Measurements from ENCODE around the gene NACC2.
A peak's percentile ranks its signal among the peaks of the same experiment; 100 is the strongest.

Gene NACC2

DNA sequence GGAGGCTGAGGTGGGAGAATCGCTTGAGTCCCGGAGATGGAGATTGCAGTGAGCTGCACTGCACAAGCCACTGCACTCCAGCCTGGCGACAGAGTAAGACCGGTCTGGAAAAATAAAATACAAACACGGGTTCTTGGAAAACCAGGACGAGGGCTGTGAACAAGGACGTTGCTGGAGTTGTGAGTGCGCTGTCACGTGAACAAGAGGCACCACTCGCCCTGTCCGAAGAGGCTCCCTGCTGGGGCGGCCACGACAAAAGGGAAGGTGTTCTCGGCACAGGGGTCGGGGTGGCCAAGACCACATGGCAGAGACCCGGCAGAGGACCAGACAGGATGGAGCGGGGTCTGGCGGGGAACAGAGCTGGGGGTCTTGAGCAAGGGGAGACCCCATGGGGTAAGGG is 103.3 kb downstream of the NACC2 start:
- no peak overlapping the region for H3K4me3 ChIP-seq (ENCODE audit: control insufficient read depth, low read depth, low read length)
- DNase-seq (ENCODE audit: low read depth), result no peak
- TF ChIP-seq, protein P1, sequence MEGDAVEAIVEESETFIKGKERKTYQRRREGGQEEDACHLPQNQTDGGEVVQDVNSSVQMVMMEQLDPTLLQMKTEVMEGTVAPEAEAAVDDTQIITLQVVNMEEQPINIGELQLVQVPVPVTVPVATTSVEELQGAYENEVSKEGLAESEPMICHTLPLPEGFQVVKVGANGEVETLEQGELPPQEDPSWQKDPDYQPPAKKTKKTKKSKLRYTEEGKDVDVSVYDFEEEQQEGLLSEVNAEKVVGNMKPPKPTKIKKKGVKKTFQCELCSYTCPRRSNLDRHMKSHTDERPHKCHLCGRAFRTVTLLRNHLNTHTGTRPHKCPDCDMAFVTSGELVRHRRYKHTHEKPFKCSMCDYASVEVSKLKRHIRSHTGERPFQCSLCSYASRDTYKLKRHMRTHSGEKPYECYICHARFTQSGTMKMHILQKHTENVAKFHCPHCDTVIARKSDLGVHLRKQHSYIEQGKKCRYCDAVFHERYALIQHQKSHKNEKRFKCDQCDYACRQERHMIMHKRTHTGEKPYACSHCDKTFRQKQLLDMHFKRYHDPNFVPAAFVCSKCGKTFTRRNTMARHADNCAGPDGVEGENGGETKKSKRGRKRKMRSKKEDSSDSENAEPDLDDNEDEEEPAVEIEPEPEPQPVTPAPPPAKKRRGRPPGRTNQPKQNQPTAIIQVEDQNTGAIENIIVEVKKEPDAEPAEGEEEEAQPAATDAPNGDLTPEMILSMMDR (conservative IDR thresholded peaks at IDR 0.05; ENCODE audit: control insufficient read depth, insufficient read depth, low read depth, low read length), result no peak

DNA sequence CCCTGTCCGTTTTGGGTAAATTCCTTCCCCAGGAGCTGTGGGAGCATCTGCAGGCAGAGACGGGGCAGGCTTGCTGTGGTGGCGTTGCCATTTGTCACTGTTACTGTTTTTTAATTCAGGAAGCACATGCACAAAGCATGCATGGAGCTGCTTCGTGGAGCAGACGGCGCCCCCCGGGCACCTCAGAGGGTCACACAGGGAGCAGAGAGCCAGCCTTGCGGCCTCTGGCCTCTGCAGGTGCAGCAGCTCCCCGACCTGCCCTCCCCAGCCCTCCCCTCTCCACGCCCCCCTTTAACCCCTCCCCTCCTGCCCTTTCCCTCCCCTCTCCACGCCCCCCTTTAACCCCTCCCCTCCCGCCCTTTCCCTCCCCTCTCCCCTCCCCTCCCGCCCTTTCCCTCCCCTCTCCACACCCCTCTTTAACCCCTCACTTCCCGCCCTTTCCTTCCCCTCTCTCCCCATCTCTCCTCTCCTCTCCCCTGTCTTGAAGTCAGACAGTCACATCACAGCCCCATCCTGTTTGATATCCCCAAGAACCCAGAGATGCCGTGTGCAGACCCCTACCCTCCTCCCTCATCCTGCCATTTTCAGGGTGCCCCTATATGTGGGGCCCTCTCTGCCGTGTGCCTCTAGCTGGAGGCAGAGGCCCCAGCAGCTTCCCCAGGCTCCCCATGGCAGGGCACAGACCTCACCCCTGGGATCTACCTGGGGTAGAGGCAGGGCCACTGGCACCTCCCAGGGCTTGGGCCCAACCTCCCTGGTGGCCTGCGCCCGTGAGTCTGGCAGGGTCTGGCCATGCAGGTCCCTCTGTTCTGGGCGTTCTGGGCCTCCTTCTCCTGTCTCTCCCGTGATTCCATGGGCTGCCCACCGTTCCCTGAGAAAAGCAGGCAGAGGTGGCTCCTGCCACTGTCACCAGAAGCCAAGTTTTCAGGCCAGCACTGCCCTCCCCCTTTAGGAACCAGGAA is 104.3 kb downstream of the NACC2 start:
- H3K4me3 ChIP-seq (ENCODE audit: control insufficient read depth, low read depth, low read length), result no peak overlapping the region
- DNase-seq (ENCODE audit: low read depth), result peak; percentile 67
- TF ChIP-seq, protein P1 (conservative IDR thresholded peaks at IDR 0.05; ENCODE audit: control insufficient read depth, insufficient read depth, low read depth, low read length), result no peak

DNA sequence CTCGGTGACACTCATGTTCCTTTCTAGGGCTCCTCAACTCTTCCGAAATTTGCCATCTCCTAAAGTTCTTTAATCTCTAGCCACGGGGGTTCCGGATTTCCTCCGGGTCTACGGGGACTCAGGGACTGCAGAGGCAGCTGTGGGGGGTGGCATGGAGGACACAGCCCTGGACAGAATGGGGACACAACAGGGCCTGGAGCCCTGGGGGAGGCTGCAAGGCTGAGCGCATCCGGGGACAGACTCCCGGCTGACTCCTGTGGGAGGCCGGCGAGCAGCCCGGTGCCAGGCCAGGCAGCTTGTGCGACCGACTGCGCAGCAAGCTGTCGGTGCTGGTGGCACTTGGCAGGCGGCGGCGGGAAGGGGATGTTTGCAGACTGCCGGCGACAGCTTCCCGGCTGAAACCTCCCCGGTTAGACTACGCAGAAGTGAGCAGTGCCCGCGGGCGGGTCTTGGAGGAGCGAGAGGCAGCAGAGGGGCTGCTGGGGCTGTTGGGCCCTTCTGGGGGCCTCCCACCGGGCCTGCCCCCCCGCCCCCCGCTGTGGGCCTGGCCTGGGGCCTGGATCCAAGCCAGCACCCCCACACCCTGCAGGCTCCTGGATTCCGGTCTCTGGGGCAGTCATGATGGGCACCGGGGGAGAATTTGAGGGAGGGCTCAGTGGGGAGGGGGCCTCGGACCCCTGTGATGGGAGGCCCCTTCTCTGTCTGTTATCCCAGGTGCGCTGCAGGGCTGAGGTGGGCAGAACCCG is 105.2 kb downstream of the NACC2 start:
- DNase-seq (ENCODE audit: low read depth), result no peak
- no peak overlapping the region for H3K4me3 ChIP-seq (ENCODE audit: control insufficient read depth, low read depth, low read length)
- TF ChIP-seq, protein P1 (conservative IDR thresholded peaks at IDR 0.05; ENCODE audit: control insufficient read depth, insufficient read depth, low read depth, low read length), result no peak

DNA sequence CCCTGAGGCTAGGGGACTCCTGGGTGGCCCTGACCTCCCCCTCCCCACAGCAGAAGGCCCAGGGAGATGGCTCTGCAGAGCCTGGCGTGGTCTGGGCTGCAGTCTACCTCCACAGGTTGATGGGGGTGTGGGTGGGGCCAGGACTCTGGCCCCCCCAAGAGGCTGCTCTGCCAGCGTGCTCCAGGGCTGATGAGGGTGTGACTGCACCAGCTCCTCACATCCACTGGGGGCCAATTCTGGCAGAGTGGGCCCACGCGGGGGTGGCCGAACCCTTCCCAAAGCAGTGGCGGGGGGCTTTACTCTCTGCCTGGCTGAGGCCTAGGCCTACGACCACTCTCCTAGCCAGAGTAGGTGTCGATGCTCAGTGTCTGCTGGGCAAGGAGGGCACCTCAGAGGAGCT is 105.9 kb downstream of the NACC2 start:
- TF ChIP-seq, protein P1 (conservative IDR thresholded peaks at IDR 0.05; ENCODE audit: control insufficient read depth, insufficient read depth, low read depth, low read length), result no peak
- H3K4me3 ChIP-seq (ENCODE audit: control insufficient read depth, low read depth, low read length), result no peak overlapping the region
- DNase-seq (ENCODE audit: low read depth), result no peak

DNA sequence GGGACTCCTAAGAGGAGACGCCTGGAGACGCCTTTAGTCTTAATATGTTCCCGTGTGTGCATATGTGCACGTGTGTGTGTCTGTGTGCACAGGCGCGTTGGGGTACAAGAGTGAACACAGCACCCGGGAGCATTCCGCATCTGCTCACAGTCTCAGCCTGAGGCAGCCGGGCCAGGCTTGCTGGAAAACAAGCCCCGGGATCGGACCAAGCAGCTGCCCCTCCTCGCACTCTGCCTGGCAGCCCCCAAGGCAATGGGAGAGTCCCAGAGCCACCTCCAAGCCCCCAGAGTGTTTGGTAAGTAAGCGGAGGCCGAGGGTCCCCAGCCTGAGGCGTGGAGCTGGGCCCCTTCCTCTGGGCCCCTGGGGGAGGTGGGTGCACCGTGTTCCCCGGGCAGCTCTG is 106.6 kb downstream of the NACC2 start:
- no peak overlapping the region for H3K4me3 ChIP-seq (ENCODE audit: control insufficient read depth, low read depth, low read length)
- TF ChIP-seq, protein P1 (conservative IDR thresholded peaks at IDR 0.05; ENCODE audit: control insufficient read depth, insufficient read depth, low read depth, low read length), result no peak
- no peak for DNase-seq (ENCODE audit: low read depth)

DNA sequence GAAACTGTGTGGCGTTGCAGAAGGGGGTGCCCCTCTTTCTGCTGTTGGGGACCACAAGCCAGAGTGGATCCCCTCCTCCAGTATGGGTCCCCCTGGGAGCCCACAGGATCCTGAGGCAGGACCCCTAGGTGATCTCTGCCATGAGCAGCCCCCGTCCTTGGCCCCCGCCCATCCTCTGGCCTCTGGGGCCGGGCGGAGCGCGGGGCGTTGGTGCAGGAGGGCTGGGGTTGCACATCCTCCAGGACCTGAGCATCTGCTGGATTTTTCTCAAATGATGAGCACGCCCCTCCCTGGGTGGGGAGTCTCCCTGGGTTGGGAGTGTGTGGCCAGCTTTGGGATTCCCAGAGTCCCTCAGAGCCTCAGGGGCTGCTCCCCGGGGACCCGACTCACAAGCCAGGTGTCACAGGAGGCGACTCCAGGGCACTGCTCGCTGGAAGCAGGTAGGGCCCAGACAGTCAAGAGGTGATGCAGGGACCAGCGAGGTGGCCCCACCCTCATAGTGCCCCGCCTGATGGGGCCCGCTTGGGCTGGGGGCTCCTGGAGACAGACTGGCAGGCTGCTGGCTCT is 107.2 kb downstream of the NACC2 start:
- TF ChIP-seq, protein P1 (conservative IDR thresholded peaks at IDR 0.05; ENCODE audit: control insufficient read depth, insufficient read depth, low read depth, low read length), result no peak
- no peak overlapping the region for H3K4me3 ChIP-seq (ENCODE audit: control insufficient read depth, low read depth, low read length)
- DNase-seq (ENCODE audit: low read depth), result no peak

All from fibroblast of mammary gland (primary cell).